ENCODE data around the gene DNAH11. TPM values are rescaled to one million over a fixed set of nuclear protein-coding genes. Genes with fewer than 3 reads are reported as not detected.

Gene DNAH11
- total and polyA plus RNA-seq, 2 of the 13 experiments (the other 11 are each of a cell fraction or from before 2014, with no cell fraction given) = not detected

- TF ChIP-seq CC2D1A (CRISPR knock-in tag; IDR thresholded peaks at IDR 0.05) (no peak), MXD4 (CRISPR knock-in tag; IDR thresholded peaks at IDR 0.05) (no peak)
These were observed 113.2 kb downstream of the DNAH11 start (continued) for GRCh38 chr7:21656081-21656480.

DNA sequence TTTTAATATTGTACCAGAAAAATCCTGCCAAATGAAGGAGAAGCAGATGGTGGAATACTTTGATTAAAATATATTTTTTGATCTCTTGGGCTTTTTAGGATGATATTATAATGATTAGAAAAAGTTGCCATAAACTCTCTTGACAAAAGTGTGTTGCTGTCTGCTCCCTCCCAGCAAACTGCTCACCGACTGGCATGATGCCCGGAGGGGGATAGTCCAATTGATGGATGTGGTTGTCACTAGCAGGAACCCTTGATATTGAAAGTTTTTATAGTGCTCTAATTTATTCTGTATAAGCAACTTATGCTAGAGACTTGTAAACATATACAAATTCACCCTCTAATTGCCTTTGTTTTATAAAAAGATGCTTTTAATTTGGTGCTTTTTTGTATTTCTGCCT is 114.0 kb downstream of the DNAH11 start:
- no TSS peak for BruUV-seq (replicated peaks)
- POLR2A ChIA-PET = no interaction called here
- 2% methylated on average over 2 of the region's 2 CpGs for WGBS (ENCODE audit: low lambda C conversion rate)
- Histone ChIP-seq H3K27me3 (ENCODE audit: control insufficient read depth in 1 of 2, insufficient read depth in 2 of 2, low read length in 2 of 2) (no peaks in the 10 kb centered on the region; a peak in 1 of 5 replicates), H3K27ac (ENCODE audit: extremely low read length, insufficient read depth, low read length) (no peak overlapping the region), H3K79me2 (ENCODE audit: insufficient read depth, low read length) (no peaks in the 10 kb centered on the region), H3K4me3 (replicated peaks in 1 of 3; ENCODE audit: insufficient read depth in 1 of 3, low read depth in 2 of 3, low read length in 3 of 3) (no peak overlapping the region), H3K4me1 (ENCODE audit: insufficient read depth, low read length) (no peaks in the 10 kb centered on the region), H3K9me3 (ENCODE audit: low read length) (peaks cover 11% of the 10 kb centered on the region), H3K9ac (ENCODE audit: insufficient read depth, low read depth, low read length) (no peak overlapping the region), H3K4me2 (ENCODE audit: low read depth, low read length) (no peak overlapping the region), H2AFZ (ENCODE audit: low read length) (no peak overlapping the region), H3K36me3 (replicated peaks in 1 of 2; ENCODE audit: control insufficient read depth in 1 of 2, insufficient read depth in 2 of 2, low read length in 2 of 2) (no peaks in the 10 kb centered on the region), H4K20me1 (ENCODE audit: insufficient read depth, low read length) (no peaks in the 10 kb centered on the region)
- in situ Hi-C loops (cut with HindIII; ENCODE audit: extremely low pct_ligation_motif_present, low pct_unique_long_range_greater_than_20kb) = no loop called here
- CTCF ChIA-PET (ENCODE audit: low intra/inter-chr PET ratio, low total read pairs) = no interaction called here
- intact Hi-C loops (cut with micrococcal nuclease; ENCODE audit: unreplicated experiment) = no loop called here
- no peak for TF ChIP-seq MTA3 (CRISPR knock-in tag; IDR thresholded peaks at IDR 0.05)
- no peak for TF ChIP-seq NBN (conservative IDR thresholded peaks at IDR 0.05)
- no peak for FAIRE-seq
- ATAC-seq = no peak
- DNase-seq (ENCODE audit: low spot score) = no peak

- FAIRE-seq (no peak), DNase-seq (ENCODE audit: low spot score) (no peak), ATAC-seq (no peak)
- WGBS (ENCODE audit: low lambda C conversion rate) = 1% methylated on average over 3 of the region's 3 CpGs
- no peaks in the 10 kb centered on the region for H3K9me3 ChIP-seq (ENCODE audit: low read length)
- no peak overlapping the region for H2AFZ ChIP-seq (ENCODE audit: low read length)
- H3K4me1 ChIP-seq (ENCODE audit: insufficient read depth, low read length) = no peaks in the 10 kb centered on the region
- CTCF ChIA-PET (ENCODE audit: low intra/inter-chr PET ratio, low total read pairs) = no interaction called here
- no peaks in the 10 kb centered on the region for H3K36me3 ChIP-seq (replicated peaks in 1 of 2; ENCODE audit: control insufficient read depth in 1 of 2, insufficient read depth in 2 of 2, low read length in 2 of 2)
- H3K4me2 ChIP-seq (ENCODE audit: low read depth, low read length) = no peak overlapping the region
- H3K9ac ChIP-seq (ENCODE audit: insufficient read depth, low read depth, low read length) = no peak overlapping the region
- H4K20me1 ChIP-seq (ENCODE audit: insufficient read depth, low read length) = no peaks in the 10 kb centered on the region
- POLR2A ChIA-PET = no interaction called here
- no peaks in the 10 kb centered on the region for H3K27me3 ChIP-seq (ENCODE audit: control insufficient read depth in 1 of 2, insufficient read depth in 2 of 2, low read length in 2 of 2)
- no peak for TF ChIP-seq ZNF790 (CRISPR knock-in tag; IDR thresholded peaks at IDR 0.05; ENCODE audit: borderline replicate concordance)
- in situ Hi-C loops (cut with HindIII; ENCODE audit: extremely low pct_ligation_motif_present, low pct_unique_long_range_greater_than_20kb) = no loop called here
- intact Hi-C loops (cut with micrococcal nuclease; ENCODE audit: unreplicated experiment) = no loop called here
- H3K4me3 ChIP-seq (replicated peaks in 1 of 3; ENCODE audit: insufficient read depth in 1 of 3, low read depth in 2 of 3, low read length in 3 of 3) = no peak overlapping the region
- no TSS peak for BruUV-seq (replicated peaks)
- H3K27ac ChIP-seq (ENCODE audit: extremely low read length, insufficient read depth, low read length) = no peak overlapping the region
- no peaks in the 10 kb centered on the region for H3K79me2 ChIP-seq (ENCODE audit: insufficient read depth, low read length)
These were observed 127.7 kb downstream of the DNAH11 start for GRCh38 chr7:21670496-21670895.

Measured in HepG2 (cell line).